ENCODE data around the gene RNF31. TPM values are rescaled to one million over a fixed set of nuclear protein-coding genes. Genes with fewer than 3 reads are reported as not detected.

Gene RNF31
- total RNA-seq, 4 donors from 2014 or later, result 56.7 to 258 (median 71.2) TPM

DNA sequence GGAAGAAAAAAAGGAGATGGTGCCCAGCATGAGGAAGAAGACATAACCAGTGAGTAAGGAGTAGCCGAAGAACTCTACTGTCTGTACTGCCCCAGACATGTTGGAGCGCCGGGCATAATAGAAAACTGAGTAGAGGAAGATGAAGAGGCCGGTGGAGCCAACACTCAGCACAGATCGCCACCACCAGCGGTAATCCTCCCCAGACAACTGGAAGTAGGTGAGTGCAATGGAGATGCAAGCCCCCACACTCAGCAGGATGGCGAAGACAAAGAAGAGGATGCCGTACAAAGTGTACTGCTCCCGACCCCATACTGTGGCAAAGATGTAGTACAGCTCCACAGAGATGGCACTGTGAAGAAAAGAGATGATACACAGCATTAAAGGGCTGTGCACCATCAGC, 42.2 kb downstream of the RNF31 start:
- intact Hi-C loops (cut with DNase I; ENCODE audit: low total_unique reads) (no loop called here), in situ Hi-C loops (cut with MboI; ENCODE audit: low pct_ligation_motif_present in 1 of 4, low pct_unique_long_range_greater_than_20kb in 1 of 4, low sequenced_read_pairs in 3 of 4) (no loop called here)
- no peak for DNase-seq
- no peaks in the 10 kb centered on the region for H3K27me3 ChIP-seq
- H3K36me3 ChIP-seq, result peaks cover 0 to 3% (median 0%) of the 10 kb centered on the region in 4 donors
- peak overlapping the region; percentile 74 to 93 (median 82) for H3K27ac ChIP-seq
- WGBS, 2 donors (ENCODE audit: low coverage in 1 of 2), result 94% methylated on average over 7 to 9 of the region's 9 CpGs
- H3K4me1 ChIP-seq, result peaks cover 14 to 25% (median 16%) of the 10 kb centered on the region in 4 donors
- H3K9me3 ChIP-seq, result no peaks in the 10 kb centered on the region
- TF ChIP-seq, protein P1, sequence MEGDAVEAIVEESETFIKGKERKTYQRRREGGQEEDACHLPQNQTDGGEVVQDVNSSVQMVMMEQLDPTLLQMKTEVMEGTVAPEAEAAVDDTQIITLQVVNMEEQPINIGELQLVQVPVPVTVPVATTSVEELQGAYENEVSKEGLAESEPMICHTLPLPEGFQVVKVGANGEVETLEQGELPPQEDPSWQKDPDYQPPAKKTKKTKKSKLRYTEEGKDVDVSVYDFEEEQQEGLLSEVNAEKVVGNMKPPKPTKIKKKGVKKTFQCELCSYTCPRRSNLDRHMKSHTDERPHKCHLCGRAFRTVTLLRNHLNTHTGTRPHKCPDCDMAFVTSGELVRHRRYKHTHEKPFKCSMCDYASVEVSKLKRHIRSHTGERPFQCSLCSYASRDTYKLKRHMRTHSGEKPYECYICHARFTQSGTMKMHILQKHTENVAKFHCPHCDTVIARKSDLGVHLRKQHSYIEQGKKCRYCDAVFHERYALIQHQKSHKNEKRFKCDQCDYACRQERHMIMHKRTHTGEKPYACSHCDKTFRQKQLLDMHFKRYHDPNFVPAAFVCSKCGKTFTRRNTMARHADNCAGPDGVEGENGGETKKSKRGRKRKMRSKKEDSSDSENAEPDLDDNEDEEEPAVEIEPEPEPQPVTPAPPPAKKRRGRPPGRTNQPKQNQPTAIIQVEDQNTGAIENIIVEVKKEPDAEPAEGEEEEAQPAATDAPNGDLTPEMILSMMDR (IDR thresholded peaks at IDR 0.05), result no peak
- TF ChIP-seq POLR2AphosphoS5 (IDR thresholded peaks at IDR 0.05), result no peak
- no peak for TF ChIP-seq POLR2A (IDR thresholded peaks at IDR 0.05)
- no peak for TF ChIP-seq EP300 (IDR thresholded peaks at IDR 0.05; ENCODE audit: low read depth)
- no peak overlapping the region for H3K4me3 ChIP-seq

DNA sequence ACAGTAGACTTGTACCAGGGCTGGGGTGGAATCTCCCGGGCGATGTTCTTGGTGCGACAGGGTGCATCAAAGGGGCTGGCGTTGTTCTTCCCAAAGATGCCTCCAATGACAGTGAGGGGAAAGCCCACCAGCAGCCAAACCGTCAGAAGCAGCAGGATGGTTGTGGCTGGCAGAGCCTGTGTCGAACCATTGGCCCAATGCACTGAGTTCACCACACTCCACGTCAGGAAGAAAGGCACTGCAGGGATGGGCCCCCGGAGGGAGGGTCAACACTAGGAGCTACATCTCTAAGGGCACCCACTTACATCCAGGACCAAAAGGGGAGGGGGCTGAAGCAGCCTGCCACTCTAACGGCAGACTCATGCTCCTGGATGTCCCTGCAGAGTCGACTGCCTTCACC, 43.1 kb downstream of the RNF31 start:
- no peak overlapping the region for H3K4me3 ChIP-seq
- no peaks in the 10 kb centered on the region for H3K9me3 ChIP-seq
- H3K4me1 ChIP-seq, result peaks cover 20 to 30% (median 21%) of the 10 kb centered on the region in 4 donors
- no peaks in the 10 kb centered on the region for H3K36me3 ChIP-seq
- in situ Hi-C loops (cut with MboI; ENCODE audit: low pct_ligation_motif_present in 1 of 4, low pct_unique_long_range_greater_than_20kb in 1 of 4, low sequenced_read_pairs in 3 of 4), result no loop called here
- no peaks in the 10 kb centered on the region for H3K27me3 ChIP-seq
- H3K27ac ChIP-seq, result no peak overlapping the region
- WGBS, 2 donors (ENCODE audit: low coverage in 1 of 2), result 87 to 95% methylated on average over 4 to 10 of the region's 10 CpGs
- DNase-seq, result no peak
- intact Hi-C loops (cut with DNase I; ENCODE audit: low total_unique reads), result no loop called here
- TF ChIP-seq, protein P1 (IDR thresholded peaks at IDR 0.05), result no peak
- TF ChIP-seq EP300 (IDR thresholded peaks at IDR 0.05; ENCODE audit: low read depth) (no peak), POLR2A (IDR thresholded peaks at IDR 0.05) (no peak), POLR2AphosphoS5 (IDR thresholded peaks at IDR 0.05) (no peak)

DNA sequence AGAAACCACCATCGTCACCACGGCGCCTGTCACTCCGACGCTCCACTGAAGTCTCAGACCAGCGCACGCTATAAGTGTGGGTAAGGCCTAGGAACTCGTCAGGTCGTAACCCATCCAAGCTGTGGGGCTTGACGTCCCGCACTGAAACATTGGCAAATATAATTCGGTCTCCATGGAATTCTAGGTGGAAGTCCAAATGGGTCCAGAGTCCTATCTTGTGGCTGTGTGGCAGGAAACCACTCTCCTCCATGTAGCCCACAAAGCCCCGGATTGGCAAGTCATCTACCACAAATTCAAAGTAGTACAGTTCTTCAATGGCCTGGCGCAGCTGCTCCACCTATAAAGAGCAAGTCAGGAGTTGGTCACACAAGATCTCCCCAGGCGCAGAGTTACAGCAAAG, 45.6 kb downstream of the RNF31 start:
- Histone ChIP-seq H3K27me3 (no peaks in the 10 kb centered on the region), H3K27ac (no peak overlapping the region), H3K4me1 (peaks cover 18 to 39% (median 26%) of the 10 kb centered on the region in 4 donors), H3K9me3 (no peaks in the 10 kb centered on the region), H3K4me3 (no peak overlapping the region), H3K36me3 (no peaks in the 10 kb centered on the region)
- DNase-seq, result no peak
- WGBS, 2 donors (ENCODE audit: low coverage in 1 of 2), result 93% methylated on average over 15 of the region's 15 CpGs; no CpG with 5 or more reads in 1 of the 2 donors
- in situ Hi-C loops (cut with MboI; ENCODE audit: low pct_ligation_motif_present in 1 of 4, low pct_unique_long_range_greater_than_20kb in 1 of 4, low sequenced_read_pairs in 3 of 4), result no loop called here
- TF ChIP-seq POLR2AphosphoS5 (IDR thresholded peaks at IDR 0.05) (no peak), EP300 (IDR thresholded peaks at IDR 0.05; ENCODE audit: low read depth) (no peak), POLR2A (IDR thresholded peaks at IDR 0.05) (no peak)
- TF ChIP-seq, protein P1 (IDR thresholded peaks at IDR 0.05), result no peak
- intact Hi-C loops (cut with DNase I; ENCODE audit: low total_unique reads), result no loop called here

DNA sequence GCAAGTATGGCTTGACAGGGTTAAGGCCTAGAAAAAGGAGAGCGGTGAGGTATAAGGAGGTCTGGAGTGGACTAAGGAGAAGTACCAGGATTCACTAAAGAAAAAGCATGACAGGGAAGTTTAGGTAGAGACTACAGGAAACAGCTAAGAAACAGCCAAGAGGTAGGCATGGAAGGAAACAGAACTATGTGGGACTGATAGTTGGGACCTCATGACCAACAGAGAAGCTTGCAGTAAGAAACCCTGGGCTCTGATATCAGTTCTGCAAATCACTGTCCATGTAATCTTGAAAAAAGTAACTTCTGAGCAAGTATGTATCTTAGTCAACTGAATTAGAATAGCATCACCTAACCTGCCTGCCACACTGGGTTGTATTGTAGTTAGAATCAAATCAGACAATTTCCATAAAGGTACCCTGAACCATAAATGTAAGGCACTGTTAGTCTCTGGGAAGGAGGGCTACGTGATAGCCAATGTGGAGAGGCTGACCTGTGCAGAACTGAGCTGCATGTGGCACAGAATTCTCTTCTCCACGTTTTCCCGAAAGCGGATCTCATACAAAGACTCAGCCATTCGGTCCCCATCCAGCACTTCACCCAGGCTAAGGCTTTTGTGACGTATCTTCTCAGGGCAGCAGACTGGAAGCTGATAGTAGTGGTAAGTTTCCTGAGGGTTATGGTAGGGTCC, 47.0 kb downstream of the RNF31 start:
- TF ChIP-seq POLR2A (IDR thresholded peaks at IDR 0.05) (no peak), POLR2AphosphoS5 (IDR thresholded peaks at IDR 0.05) (no peak), EP300 (IDR thresholded peaks at IDR 0.05; ENCODE audit: low read depth) (no peak)
- TF ChIP-seq, protein P1 (IDR thresholded peaks at IDR 0.05), result no peak
- 84 to 94% methylated on average over 2 to 7 of the region's 7 CpGs for WGBS, 2 donors (ENCODE audit: low coverage in 1 of 2)
- intact Hi-C loops (cut with DNase I; ENCODE audit: low total_unique reads), result no loop called here
- Histone ChIP-seq H3K9me3 (no peaks in the 10 kb centered on the region), H3K36me3 (no peaks in the 10 kb centered on the region), H3K4me1 (peaks cover 20 to 38% (median 25%) of the 10 kb centered on the region in 4 donors), H3K4me3 (peak overlapping the region in 3 of 4 donors; percentile 72 to 98 (median 81)), H3K27me3 (no peaks in the 10 kb centered on the region), H3K27ac (peak overlapping the region; percentile 96 to 98 (median 96))
- no peak for DNase-seq
- in situ Hi-C loops (cut with MboI; ENCODE audit: low pct_ligation_motif_present in 1 of 4, low pct_unique_long_range_greater_than_20kb in 1 of 4, low sequenced_read_pairs in 3 of 4), result no loop called here

Data from transverse colon (tissue), 4 donors.